ENCODE data around the gene CFAP92. TPM values are rescaled to one million over a fixed set of nuclear protein-coding genes. Genes with fewer than 3 reads are reported as not detected.

The CFAP92 gene
- polyA plus RNA-seq, 2 donors = 0.59 to 0.66 TPM

GRCh38 chr3:129026728-129027543 lies 33.1 kb upstream of the CFAP92 start:
- Histone ChIP-seq H3K27me3 (ENCODE audit: control insufficient read depth in 1 of 2, insufficient read depth in 2 of 2, low read length in 2 of 2) (no peaks in the 10 kb centered on the region), H3K4me3 (ENCODE audit: low read depth in 1 of 2, low read length in 2 of 2) (peak overlapping the region; percentile 30 to 35), H3K36me3 (ENCODE audit: control insufficient read depth in 2 of 2, insufficient read depth in 2 of 2, low read length in 1 of 2) (no peaks in the 10 kb centered on the region), H3K9me3 (ENCODE audit: control insufficient read depth in 2 of 2, insufficient read depth in 1 of 2, low read depth in 1 of 2, low read length in 1 of 2) (no peaks in the 10 kb centered on the region), H3K4me1 (ENCODE audit: control insufficient read depth in 2 of 2, insufficient read depth in 2 of 2, low read length in 1 of 2) (peaks cover 5 to 6% of the 10 kb centered on the region in 2 donors), H3K27ac (ENCODE audit: low read depth in 2 of 2, low read length in 1 of 2) (peak overlapping the region; percentile 27 to 52)
- 4 to 5% methylated on average over 52 to 54 of the region's 54 CpGs for WGBS, 2 donors

GRCh38 chr3:129025691-129026435 lies 32.0 kb upstream of the CFAP92 start:
- WGBS, 2 donors = 64 to 65% methylated on average over 8 of the region's 8 CpGs
- Histone ChIP-seq H3K9me3 (ENCODE audit: control insufficient read depth in 2 of 2, insufficient read depth in 1 of 2, low read depth in 1 of 2, low read length in 1 of 2) (no peaks in the 10 kb centered on the region), H3K27me3 (ENCODE audit: control insufficient read depth in 1 of 2, insufficient read depth in 2 of 2, low read length in 2 of 2) (no peaks in the 10 kb centered on the region), H3K27ac (ENCODE audit: low read depth in 2 of 2, low read length in 1 of 2) (peak overlapping the region; percentile 52 to 67), H3K4me3 (ENCODE audit: low read depth in 1 of 2, low read length in 2 of 2) (no peak overlapping the region), H3K36me3 (ENCODE audit: control insufficient read depth in 2 of 2, insufficient read depth in 2 of 2, low read length in 1 of 2) (no peaks in the 10 kb centered on the region), H3K4me1 (ENCODE audit: control insufficient read depth in 2 of 2, insufficient read depth in 2 of 2, low read length in 1 of 2) (peaks cover 5 to 6% of the 10 kb centered on the region in 2 donors)

GRCh38 chr3:129025108-129025507 lies 31.2 kb upstream of the CFAP92 start:
- no peak overlapping the region for H3K4me3 ChIP-seq (ENCODE audit: low read depth in 1 of 2, low read length in 2 of 2)
- H3K27me3 ChIP-seq (ENCODE audit: control insufficient read depth in 1 of 2, insufficient read depth in 2 of 2, low read length in 2 of 2) = no peaks in the 10 kb centered on the region
- 81 to 87% methylated on average over 15 of the region's 15 CpGs for WGBS, 2 donors
- peak overlapping the region in 1 of 2 donors; percentile 34 for H3K27ac ChIP-seq (ENCODE audit: low read depth in 2 of 2, low read length in 1 of 2)
- H3K36me3 ChIP-seq (ENCODE audit: control insufficient read depth in 2 of 2, insufficient read depth in 2 of 2, low read length in 1 of 2) = no peaks in the 10 kb centered on the region
- peaks cover 5 to 6% of the 10 kb centered on the region in 2 donors for H3K4me1 ChIP-seq (ENCODE audit: control insufficient read depth in 2 of 2, insufficient read depth in 2 of 2, low read length in 1 of 2)
- no peaks in the 10 kb centered on the region for H3K9me3 ChIP-seq (ENCODE audit: control insufficient read depth in 2 of 2, insufficient read depth in 1 of 2, low read depth in 1 of 2, low read length in 1 of 2)

- Histone ChIP-seq H3K36me3 (ENCODE audit: control insufficient read depth in 2 of 2, insufficient read depth in 2 of 2, low read length in 1 of 2) (no peaks in the 10 kb centered on the region), H3K4me1 (ENCODE audit: control insufficient read depth in 2 of 2, insufficient read depth in 2 of 2, low read length in 1 of 2) (peaks cover 5 to 6% of the 10 kb centered on the region in 2 donors), H3K27ac (ENCODE audit: low read depth in 2 of 2, low read length in 1 of 2) (no peak overlapping the region), H3K27me3 (ENCODE audit: control insufficient read depth in 1 of 2, insufficient read depth in 2 of 2, low read length in 2 of 2) (no peaks in the 10 kb centered on the region), H3K9me3 (ENCODE audit: control insufficient read depth in 2 of 2, insufficient read depth in 1 of 2, low read depth in 1 of 2, low read length in 1 of 2) (no peaks in the 10 kb centered on the region), H3K4me3 (ENCODE audit: low read depth in 1 of 2, low read length in 2 of 2) (no peak overlapping the region)
- 58 to 61% methylated on average over 2 of the region's 2 CpGs for WGBS, 2 donors
Measured at GRCh38 chr3:129023909-129024308, 30.0 kb upstream of the CFAP92 start.

- H3K27ac ChIP-seq (ENCODE audit: low read depth in 2 of 2, low read length in 1 of 2) = peak overlapping the region; percentile 36 to 62
- H3K4me3 ChIP-seq (ENCODE audit: low read depth in 1 of 2, low read length in 2 of 2) = no peak overlapping the region
- WGBS, 2 donors = 43 to 60% methylated on average over 1 of the region's 1 CpG
- no peaks in the 10 kb centered on the region for H3K27me3 ChIP-seq (ENCODE audit: control insufficient read depth in 1 of 2, insufficient read depth in 2 of 2, low read length in 2 of 2)
- H3K4me1 ChIP-seq (ENCODE audit: control insufficient read depth in 2 of 2, insufficient read depth in 2 of 2, low read length in 1 of 2) = peaks cover 5 to 6% of the 10 kb centered on the region in 2 donors
- H3K9me3 ChIP-seq (ENCODE audit: control insufficient read depth in 2 of 2, insufficient read depth in 1 of 2, low read depth in 1 of 2, low read length in 1 of 2) = no peaks in the 10 kb centered on the region
- H3K36me3 ChIP-seq (ENCODE audit: control insufficient read depth in 2 of 2, insufficient read depth in 2 of 2, low read length in 1 of 2) = no peaks in the 10 kb centered on the region
Measured at GRCh38 chr3:129023008-129023358, 29.1 kb upstream of the CFAP92 start.

- WGBS, 2 donors = 63 to 70% methylated on average over 15 of the region's 15 CpGs
- H3K4me1 ChIP-seq (ENCODE audit: control insufficient read depth in 2 of 2, insufficient read depth in 2 of 2, low read length in 1 of 2) = peaks cover 3 to 5% of the 10 kb centered on the region in 2 donors
Measured at GRCh38 chr3:129022114-129023007, 28.5 kb upstream of the CFAP92 start.

GRCh38 chr3:129021140-129021551 lies 27.3 kb upstream of the CFAP92 start:
- Histone ChIP-seq H3K9me3 (ENCODE audit: control insufficient read depth in 2 of 2, insufficient read depth in 1 of 2, low read depth in 1 of 2, low read length in 1 of 2) (no peaks in the 10 kb centered on the region), H3K27me3 (ENCODE audit: control insufficient read depth in 1 of 2, insufficient read depth in 2 of 2, low read length in 2 of 2) (no peaks in the 10 kb centered on the region), H3K4me3 (ENCODE audit: low read depth in 1 of 2, low read length in 2 of 2) (no peak overlapping the region), H3K4me1 (ENCODE audit: control insufficient read depth in 2 of 2, insufficient read depth in 2 of 2, low read length in 1 of 2) (peaks cover 6 to 7% of the 10 kb centered on the region in 2 donors), H3K36me3 (ENCODE audit: control insufficient read depth in 2 of 2, insufficient read depth in 2 of 2, low read length in 1 of 2) (no peaks in the 10 kb centered on the region), H3K27ac (ENCODE audit: low read depth in 2 of 2, low read length in 1 of 2) (peak overlapping the region in 1 of 2 donors; percentile 45)
- 71 to 78% methylated on average over 6 of the region's 6 CpGs for WGBS, 2 donors

More at GRCh38 chr3:129022114-129023007, 28.5 kb upstream of the CFAP92 start:
- Histone ChIP-seq H3K4me3 (ENCODE audit: low read depth in 1 of 2, low read length in 2 of 2) (no peak overlapping the region), H3K27ac (ENCODE audit: low read depth in 2 of 2, low read length in 1 of 2) (peak overlapping the region; percentile 36 to 62), H3K9me3 (ENCODE audit: control insufficient read depth in 2 of 2, insufficient read depth in 1 of 2, low read depth in 1 of 2, low read length in 1 of 2) (no peaks in the 10 kb centered on the region), H3K27me3 (ENCODE audit: control insufficient read depth in 1 of 2, insufficient read depth in 2 of 2, low read length in 2 of 2) (no peaks in the 10 kb centered on the region), H3K36me3 (ENCODE audit: control insufficient read depth in 2 of 2, insufficient read depth in 2 of 2, low read length in 1 of 2) (no peaks in the 10 kb centered on the region)

- WGBS, 2 donors = 68 to 77% methylated on average over 5 of the region's 5 CpGs
- H3K4me1 ChIP-seq (ENCODE audit: control insufficient read depth in 2 of 2, insufficient read depth in 2 of 2, low read length in 1 of 2) = peaks cover 6 to 9% of the 10 kb centered on the region in 2 donors
- no peaks in the 10 kb centered on the region for H3K36me3 ChIP-seq (ENCODE audit: control insufficient read depth in 2 of 2, insufficient read depth in 2 of 2, low read length in 1 of 2)
- H3K4me3 ChIP-seq (ENCODE audit: low read depth in 1 of 2, low read length in 2 of 2) = no peak overlapping the region
- H3K9me3 ChIP-seq (ENCODE audit: control insufficient read depth in 2 of 2, insufficient read depth in 1 of 2, low read depth in 1 of 2, low read length in 1 of 2) = no peaks in the 10 kb centered on the region
- peak overlapping the region; percentile 40 to 45 for H3K27ac ChIP-seq (ENCODE audit: low read depth in 2 of 2, low read length in 1 of 2)
- H3K27me3 ChIP-seq (ENCODE audit: control insufficient read depth in 1 of 2, insufficient read depth in 2 of 2, low read length in 2 of 2) = no peaks in the 10 kb centered on the region
Measured at GRCh38 chr3:129020691-129021090, 26.8 kb upstream of the CFAP92 start.

GRCh38 chr3:129019266-129019665 lies 25.4 kb upstream of the CFAP92 start:
- H3K4me1 ChIP-seq (ENCODE audit: control insufficient read depth in 2 of 2, insufficient read depth in 2 of 2, low read length in 1 of 2) = peaks cover 7 to 13% of the 10 kb centered on the region in 2 donors

More at GRCh38 chr3:129019266-129019665, 25.4 kb upstream of the CFAP92 start:
- Histone ChIP-seq H3K36me3 (ENCODE audit: control insufficient read depth in 2 of 2, insufficient read depth in 2 of 2, low read length in 1 of 2) (no peaks in the 10 kb centered on the region), H3K27ac (ENCODE audit: low read depth in 2 of 2, low read length in 1 of 2) (no peak overlapping the region), H3K4me3 (ENCODE audit: low read depth in 1 of 2, low read length in 2 of 2) (no peak overlapping the region), H3K27me3 (ENCODE audit: control insufficient read depth in 1 of 2, insufficient read depth in 2 of 2, low read length in 2 of 2) (no peaks in the 10 kb centered on the region), H3K9me3 (ENCODE audit: control insufficient read depth in 2 of 2, insufficient read depth in 1 of 2, low read depth in 1 of 2, low read length in 1 of 2) (no peaks in the 10 kb centered on the region)
- 85 to 91% methylated on average over 3 of the region's 3 CpGs for WGBS, 2 donors
